ENCODE results near the gene ADGRA1. TPM values are rescaled to one million over a fixed set of nuclear protein-coding genes. Genes with fewer than 3 reads are reported as not detected.

Gene ADGRA1
- total RNA-seq, 1 experiment from 2014 or later: not detected

DNA sequence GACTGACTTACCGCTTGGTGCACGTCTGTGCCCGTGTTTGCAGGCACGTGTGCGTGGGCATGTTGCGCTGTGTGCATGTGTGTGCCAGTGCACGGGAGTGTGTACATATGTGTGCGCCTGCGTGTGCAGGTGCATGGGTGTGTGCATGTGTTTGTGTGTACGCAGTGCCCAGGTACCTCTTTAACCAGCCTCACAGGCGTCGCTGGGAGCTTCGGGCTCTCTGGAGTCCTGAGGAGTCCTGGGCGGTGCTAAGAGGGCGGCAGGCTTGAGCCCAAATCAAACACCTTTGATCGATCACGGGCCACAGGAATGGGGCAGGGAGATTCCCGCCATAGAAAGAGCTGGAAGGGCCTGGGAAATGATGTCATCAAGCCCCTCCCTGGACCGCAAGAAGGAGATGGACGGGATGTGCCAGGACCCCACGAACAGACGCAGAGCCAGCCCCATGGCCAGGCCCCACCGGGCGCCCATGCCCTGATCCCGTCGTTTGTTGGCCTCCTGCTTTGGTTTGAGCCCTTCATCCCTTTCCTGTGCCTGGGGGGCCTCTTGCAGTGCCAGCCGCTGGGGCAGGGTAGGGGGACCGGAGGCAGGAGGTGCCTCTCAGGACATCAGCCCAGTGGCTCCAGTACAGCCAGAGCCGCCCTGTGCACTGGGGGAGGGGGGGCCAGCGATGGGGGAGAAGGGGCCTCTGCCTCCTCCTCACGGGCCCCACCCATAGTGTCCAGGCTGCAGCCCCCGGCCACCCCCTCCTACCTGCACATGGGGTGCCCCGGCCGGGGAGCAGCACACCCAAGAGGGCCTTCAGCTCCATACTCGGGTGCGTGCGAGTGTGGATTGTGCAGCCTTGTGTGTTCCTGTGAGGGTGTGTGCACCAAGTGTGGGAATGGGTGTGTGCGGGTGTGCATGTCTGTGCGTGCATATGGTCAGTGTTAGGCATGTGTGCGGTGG, 78.1 kb downstream of the ADGRA1 start:
- ChIA-PET CTCF (no interaction called here), POLR2A (no interaction called here)
- H3K27me3 Mint-ChIP-seq (ENCODE audit: insufficient read depth, unreplicated experiment): no peaks in the 10 kb centered on the region
- BruUV-seq (replicated peaks): no TSS peak
- intact Hi-C loops (cut with micrococcal nuclease): no loop called here
- DNase-seq (ENCODE audit: unreplicated experiment): no peak
- no peak overlapping the region for H3K27ac Mint-ChIP-seq (ENCODE audit: low read depth, unreplicated experiment)
- no peaks in the 10 kb centered on the region for H3K36me3 Mint-ChIP-seq (ENCODE audit: insufficient read depth, unreplicated experiment)
- H3K4me1 Mint-ChIP-seq (ENCODE audit: insufficient read depth, unreplicated experiment): no peaks in the 10 kb centered on the region
- H3K4me3 Mint-ChIP-seq (ENCODE audit: unreplicated experiment): no peak overlapping the region
- H3K9me3 Mint-ChIP-seq (ENCODE audit: unreplicated experiment): peaks cover 13% of the 10 kb centered on the region
- TF ChIP-seq, protein P1, sequence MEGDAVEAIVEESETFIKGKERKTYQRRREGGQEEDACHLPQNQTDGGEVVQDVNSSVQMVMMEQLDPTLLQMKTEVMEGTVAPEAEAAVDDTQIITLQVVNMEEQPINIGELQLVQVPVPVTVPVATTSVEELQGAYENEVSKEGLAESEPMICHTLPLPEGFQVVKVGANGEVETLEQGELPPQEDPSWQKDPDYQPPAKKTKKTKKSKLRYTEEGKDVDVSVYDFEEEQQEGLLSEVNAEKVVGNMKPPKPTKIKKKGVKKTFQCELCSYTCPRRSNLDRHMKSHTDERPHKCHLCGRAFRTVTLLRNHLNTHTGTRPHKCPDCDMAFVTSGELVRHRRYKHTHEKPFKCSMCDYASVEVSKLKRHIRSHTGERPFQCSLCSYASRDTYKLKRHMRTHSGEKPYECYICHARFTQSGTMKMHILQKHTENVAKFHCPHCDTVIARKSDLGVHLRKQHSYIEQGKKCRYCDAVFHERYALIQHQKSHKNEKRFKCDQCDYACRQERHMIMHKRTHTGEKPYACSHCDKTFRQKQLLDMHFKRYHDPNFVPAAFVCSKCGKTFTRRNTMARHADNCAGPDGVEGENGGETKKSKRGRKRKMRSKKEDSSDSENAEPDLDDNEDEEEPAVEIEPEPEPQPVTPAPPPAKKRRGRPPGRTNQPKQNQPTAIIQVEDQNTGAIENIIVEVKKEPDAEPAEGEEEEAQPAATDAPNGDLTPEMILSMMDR (IDR thresholded peaks at IDR 0.05; ENCODE audit: unreplicated experiment): no peak

DNA sequence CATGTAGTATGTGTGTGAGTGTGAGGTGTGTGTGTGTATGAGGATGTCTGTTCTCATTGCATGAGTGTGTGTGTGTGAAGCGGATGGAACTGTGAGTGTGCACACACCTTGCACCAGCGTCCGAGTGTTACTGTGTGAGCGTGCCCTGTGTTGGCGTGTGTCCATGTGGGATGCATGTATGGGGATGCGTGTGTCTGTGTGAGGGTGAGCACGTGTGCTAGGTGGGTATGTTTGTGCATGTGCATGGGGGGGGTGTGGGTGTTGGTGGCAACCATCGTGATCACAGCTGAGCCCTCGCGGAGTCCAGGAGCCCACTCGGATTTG, 78.7 kb downstream of the ADGRA1 start:
- Mint-ChIP-seq H3K27ac (ENCODE audit: low read depth, unreplicated experiment) (no peak overlapping the region), H3K9me3 (ENCODE audit: unreplicated experiment) (peaks cover 13% of the 10 kb centered on the region), H3K4me3 (ENCODE audit: unreplicated experiment) (no peak overlapping the region), H3K36me3 (ENCODE audit: insufficient read depth, unreplicated experiment) (no peaks in the 10 kb centered on the region), H3K27me3 (ENCODE audit: insufficient read depth, unreplicated experiment) (no peaks in the 10 kb centered on the region), H3K4me1 (ENCODE audit: insufficient read depth, unreplicated experiment) (no peaks in the 10 kb centered on the region)
- intact Hi-C loops (cut with micrococcal nuclease): no loop called here
- ChIA-PET CTCF (no interaction called here), POLR2A (no interaction called here)
- TF ChIP-seq, protein P1 (IDR thresholded peaks at IDR 0.05; ENCODE audit: unreplicated experiment): no peak
- DNase-seq (ENCODE audit: unreplicated experiment): no peak
- BruUV-seq (replicated peaks): no TSS peak

DNA sequence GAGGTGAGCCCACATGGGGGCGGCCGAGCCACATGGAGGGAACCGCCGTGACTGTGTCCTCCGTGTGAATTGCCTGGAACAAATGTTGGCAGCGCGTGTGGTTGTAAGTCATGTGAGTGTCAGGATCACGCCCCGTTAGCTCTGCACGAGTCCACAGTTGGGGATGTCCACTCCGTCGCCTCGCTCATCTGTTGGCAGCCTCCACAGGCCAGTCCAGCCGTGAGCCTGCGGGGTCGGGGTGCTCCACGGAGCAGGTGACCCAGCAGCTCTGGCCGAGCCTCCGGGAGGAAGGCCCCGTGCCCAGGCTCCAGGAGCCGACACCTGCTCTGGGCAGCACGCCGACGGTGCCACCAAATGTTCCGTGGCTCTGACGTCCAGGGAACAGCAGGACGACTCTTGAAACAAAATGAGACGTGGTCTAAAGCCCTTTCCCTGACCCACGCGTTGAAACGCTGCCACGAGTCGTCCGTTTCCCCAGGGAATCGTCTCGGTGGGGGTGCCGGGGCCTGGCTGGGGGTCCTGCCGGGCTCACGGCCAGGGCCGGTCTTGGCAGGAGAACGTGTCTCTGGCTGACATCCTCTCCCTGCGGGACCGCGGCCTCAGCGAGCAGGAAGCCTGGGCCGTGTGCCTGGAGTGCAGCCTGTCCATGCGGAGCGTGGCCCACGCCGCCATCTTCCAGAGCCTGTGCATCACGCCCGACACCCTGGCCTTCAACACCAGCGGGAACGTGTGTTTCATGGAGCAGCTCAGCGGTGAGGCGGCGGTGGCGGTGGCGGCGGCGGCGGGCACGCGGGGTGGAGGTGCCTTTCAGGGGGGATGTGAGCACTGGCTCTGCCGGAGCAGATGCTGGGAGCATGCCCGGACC, 79.3 kb downstream of the ADGRA1 start:
- CTCF ChIA-PET: no interaction called here
- Mint-ChIP-seq H3K27me3 (ENCODE audit: insufficient read depth, unreplicated experiment) (no peaks in the 10 kb centered on the region), H3K4me1 (ENCODE audit: insufficient read depth, unreplicated experiment) (no peaks in the 10 kb centered on the region), H3K9me3 (ENCODE audit: unreplicated experiment) (peaks cover 13% of the 10 kb centered on the region), H3K27ac (ENCODE audit: low read depth, unreplicated experiment) (no peak overlapping the region), H3K36me3 (ENCODE audit: insufficient read depth, unreplicated experiment) (no peaks in the 10 kb centered on the region), H3K4me3 (ENCODE audit: unreplicated experiment) (no peak overlapping the region)
- no peak for DNase-seq (ENCODE audit: unreplicated experiment)
- intact Hi-C loops (cut with micrococcal nuclease): no loop called here
- no TSS peak for BruUV-seq (replicated peaks)
- TF ChIP-seq, protein P1 (IDR thresholded peaks at IDR 0.05; ENCODE audit: unreplicated experiment): no peak
- POLR2A ChIA-PET: no interaction called here
